GM12872 (cell line): Measurements from ENCODE around the gene DCC.

ENCODE experiments used
- TF ChIP-seq, protein P1 (sequence below): IDR thresholded peaks from 3 replicates; pipeline ENCODE4 v1.5.1; 2011; ENCODE audit warnings: low read depth, mild to moderate bottlenecking, low read length, moderate library complexity; ENCODE audit not compliant: insufficient read depth

Gene DCC

DNA sequence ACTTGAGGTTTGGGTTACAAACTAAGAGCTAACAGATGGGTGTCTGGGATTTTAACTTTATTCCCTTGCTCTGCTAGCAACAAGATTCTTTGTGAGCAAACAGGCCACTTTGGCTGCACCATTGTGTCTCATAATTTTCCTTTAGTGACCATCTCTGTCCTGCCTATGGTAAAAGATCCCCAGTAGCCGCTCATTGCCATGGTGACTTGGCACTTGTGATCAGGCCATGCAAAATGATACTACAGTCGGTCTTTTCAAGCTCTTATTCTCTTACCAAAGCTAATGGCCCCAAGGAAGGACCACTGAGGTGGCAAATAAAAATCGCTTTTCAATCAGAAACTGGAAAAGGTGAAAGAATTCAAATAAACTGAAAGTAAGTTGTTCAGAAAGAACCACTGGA is 1047.6 kb downstream of the DCC start:
- TF ChIP-seq, protein P1, sequence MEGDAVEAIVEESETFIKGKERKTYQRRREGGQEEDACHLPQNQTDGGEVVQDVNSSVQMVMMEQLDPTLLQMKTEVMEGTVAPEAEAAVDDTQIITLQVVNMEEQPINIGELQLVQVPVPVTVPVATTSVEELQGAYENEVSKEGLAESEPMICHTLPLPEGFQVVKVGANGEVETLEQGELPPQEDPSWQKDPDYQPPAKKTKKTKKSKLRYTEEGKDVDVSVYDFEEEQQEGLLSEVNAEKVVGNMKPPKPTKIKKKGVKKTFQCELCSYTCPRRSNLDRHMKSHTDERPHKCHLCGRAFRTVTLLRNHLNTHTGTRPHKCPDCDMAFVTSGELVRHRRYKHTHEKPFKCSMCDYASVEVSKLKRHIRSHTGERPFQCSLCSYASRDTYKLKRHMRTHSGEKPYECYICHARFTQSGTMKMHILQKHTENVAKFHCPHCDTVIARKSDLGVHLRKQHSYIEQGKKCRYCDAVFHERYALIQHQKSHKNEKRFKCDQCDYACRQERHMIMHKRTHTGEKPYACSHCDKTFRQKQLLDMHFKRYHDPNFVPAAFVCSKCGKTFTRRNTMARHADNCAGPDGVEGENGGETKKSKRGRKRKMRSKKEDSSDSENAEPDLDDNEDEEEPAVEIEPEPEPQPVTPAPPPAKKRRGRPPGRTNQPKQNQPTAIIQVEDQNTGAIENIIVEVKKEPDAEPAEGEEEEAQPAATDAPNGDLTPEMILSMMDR = no peak

DNA sequence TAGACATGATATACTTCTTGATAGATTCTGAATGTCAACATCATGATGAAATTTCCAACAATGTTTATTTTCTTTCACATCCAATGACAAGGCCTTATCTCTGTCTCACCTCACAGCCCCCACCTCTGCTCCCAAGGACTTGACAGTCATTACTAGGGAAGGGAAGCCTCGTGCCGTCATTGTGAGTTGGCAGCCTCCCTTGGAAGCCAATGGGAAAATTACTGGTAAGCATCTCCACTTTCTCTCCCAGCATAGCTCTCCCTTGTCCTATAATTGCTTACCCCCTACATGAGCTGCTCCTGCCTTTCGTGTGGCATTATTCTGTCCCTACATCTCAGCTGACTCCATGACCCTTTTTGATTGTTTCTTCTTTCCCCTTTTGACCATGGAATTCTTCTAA is 1062.7 kb downstream of the DCC start:
- TF ChIP-seq, protein P1 = no peak

DNA sequence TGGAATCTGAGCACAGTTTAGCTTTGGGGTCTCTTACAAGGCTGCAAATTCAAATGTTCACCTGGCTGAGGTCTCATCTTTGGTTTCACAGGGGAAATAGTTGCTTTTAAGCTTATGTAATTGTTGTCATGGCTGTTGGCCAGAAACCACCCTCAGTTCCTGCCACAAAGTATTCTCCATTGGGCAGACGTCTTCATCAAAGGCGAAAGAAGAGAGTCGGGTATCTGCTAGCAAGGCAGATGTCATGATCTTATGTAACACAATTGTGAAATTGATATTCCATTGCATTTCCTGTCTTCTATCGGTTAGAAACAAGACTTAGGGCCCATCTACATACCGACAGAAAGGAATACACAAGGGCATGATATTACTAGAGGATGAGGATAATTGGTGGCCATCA is 1068.3 kb downstream of the DCC start:
- TF ChIP-seq, protein P1 = no peak

DNA sequence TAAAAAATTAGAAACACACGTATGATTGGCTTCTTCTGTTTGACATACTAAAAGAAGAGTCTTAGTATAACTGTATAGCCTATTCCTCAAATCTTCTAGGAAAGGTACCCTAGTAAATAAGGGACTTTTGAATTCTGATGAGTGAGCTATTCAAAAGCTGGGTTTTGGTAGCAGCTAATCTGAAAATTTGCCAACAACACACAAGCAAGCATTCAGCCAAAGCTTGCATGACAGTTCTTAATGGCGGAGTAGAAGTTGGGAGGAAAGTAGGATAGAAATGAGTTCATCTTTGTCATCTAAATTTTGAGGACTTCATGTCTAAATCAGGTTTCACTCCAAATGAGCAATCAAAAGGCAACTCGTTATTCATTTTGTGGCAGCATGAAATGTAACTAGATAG is 1071.5 kb downstream of the DCC start:
- TF ChIP-seq, protein P1 = no peak

DNA sequence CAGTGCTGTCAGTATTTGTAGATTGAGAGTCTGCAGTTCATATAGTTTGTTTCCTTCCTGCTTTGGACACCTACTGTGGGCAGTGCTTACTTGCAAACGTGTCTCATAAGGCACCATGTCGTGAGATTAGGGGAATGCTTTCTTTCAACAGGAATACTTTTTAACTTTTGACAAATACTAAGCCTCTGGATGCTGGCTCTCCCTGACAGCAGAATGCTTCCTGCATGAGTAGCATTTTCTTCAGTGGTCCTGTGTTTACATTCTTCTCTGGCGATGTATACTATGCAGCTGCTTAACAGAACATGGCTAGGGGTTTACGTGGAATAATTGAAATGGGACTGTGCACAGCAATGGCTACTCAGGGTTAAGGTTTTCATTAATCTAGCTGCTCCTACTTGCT is 1077.0 kb downstream of the DCC start:
- TF ChIP-seq, protein P1 = no peak

DNA sequence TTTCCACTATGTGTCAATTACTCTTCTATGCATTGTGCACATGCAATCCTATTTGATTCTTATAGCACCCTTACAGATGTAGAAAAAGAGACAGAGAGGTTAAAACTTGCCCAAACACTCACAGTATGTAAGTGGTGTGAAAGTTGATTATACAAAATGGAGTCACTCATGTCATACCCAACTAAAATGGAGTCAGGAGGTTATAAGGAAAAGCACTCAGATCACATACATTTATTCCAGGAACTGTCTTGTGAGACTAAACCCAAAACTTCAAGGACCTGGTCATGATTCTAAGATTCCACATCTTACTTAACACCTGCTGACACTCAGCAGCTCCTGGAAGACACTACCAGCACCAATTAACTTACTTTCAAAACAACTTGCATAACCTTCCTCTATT is 1081.9 kb downstream of the DCC start:
- TF ChIP-seq, protein P1 = no peak

DNA sequence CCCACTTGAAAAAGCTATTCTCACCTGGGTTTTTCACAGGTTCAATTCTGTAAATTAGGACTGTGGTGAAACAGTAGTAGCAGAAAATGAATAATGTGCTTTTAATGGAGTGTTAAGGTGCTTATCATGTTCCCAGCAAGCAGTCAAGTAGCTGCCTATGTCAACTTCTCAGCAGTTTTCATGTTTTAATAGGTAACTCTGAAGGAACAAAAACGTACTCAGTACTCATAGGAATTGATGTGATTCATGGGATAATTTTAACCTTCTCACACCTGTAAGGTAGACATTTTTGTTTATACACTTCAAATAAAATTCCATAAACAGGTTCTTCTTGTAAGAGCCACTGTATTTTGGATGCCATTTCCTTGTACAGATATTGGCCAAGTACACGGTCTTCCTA is 1082.9 kb downstream of the DCC start:
- TF ChIP-seq, protein P1 = no peak
